SH-SY5Y (cell line): ENCODE measurements around the gene FRMD4A.

Experiments
- GATA2 ChIP-seq: IDR thresholded peaks from 2 replicates; pipeline ENCODE4 v1.6.1; 2011; ENCODE audit warnings: mild to moderate bottlenecking, low read depth, low read length
- GATA3 ChIP-seq: IDR thresholded peaks from 2 replicates; pipeline ENCODE4 v1.6.1; 2011; ENCODE audit warnings: low read depth, mild to moderate bottlenecking, low read length, moderate library complexity

GRCh38 chr10:13632884-13633440 lies 697.8 kb downstream of the FRMD4A start:
- TF ChIP-seq GATA2: no peak
- TF ChIP-seq GATA3: no peak
